ENCODE measurements around the gene GOLPH3L.
"Not testable (repeated sequence)": the region's sequence is repeated elsewhere in the genome, so short reads cannot be mapped to it uniquely, and the experiment has no call there.

GOLPH3L gene

GRCh38 chr1:150628766-150629114 lies 68.2 kb downstream of the GOLPH3L start:
- Mint-ChIP-seq H3K4me1 (peaks cover 18% of the 10 kb centered on the region), H3K36me3 (ENCODE audit: low read depth) (peaks cover 40% of the 10 kb centered on the region), H3K27me3 (ENCODE audit: low read depth) (no peaks in the 10 kb centered on the region), H3K9me3 (no peaks in the 10 kb centered on the region), H3K4me3 (no peak overlapping the region), H3K27ac (no peak overlapping the region)
- no peak for TF ChIP-seq CTCF (IDR thresholded peaks at IDR 0.05; ENCODE audit: unreplicated experiment in 3 of 3)

GRCh38 chr1:150627826-150628410 lies 69.0 kb downstream of the GOLPH3L start:
- H3K4me3 Mint-ChIP-seq: no peak overlapping the region
- H3K27ac Mint-ChIP-seq: no peak overlapping the region
- H3K36me3 Mint-ChIP-seq (ENCODE audit: low read depth): peaks cover 48% of the 10 kb centered on the region

GRCh38 chr1:150626150-150626549 lies 70.8 kb downstream of the GOLPH3L start:
- H3K9me3 Mint-ChIP-seq: no peaks in the 10 kb centered on the region
- peak overlapping the region in 1 of 3 experiments; percentile 30 for H3K27ac Mint-ChIP-seq
- no peak for TF ChIP-seq CTCF (IDR thresholded peaks at IDR 0.05; ENCODE audit: unreplicated experiment in 3 of 3)
- peaks cover 56% of the 10 kb centered on the region for H3K36me3 Mint-ChIP-seq (ENCODE audit: low read depth)
- H3K4me1 Mint-ChIP-seq: peaks cover 7% of the 10 kb centered on the region
- peak overlapping the region in 1 of 3 experiments; percentile 40 for H3K4me3 Mint-ChIP-seq
- no peaks in the 10 kb centered on the region for H3K27me3 Mint-ChIP-seq (ENCODE audit: low read depth)

More at GRCh38 chr1:150627826-150628410, 69.0 kb downstream of the GOLPH3L start:
- peaks cover 17% of the 10 kb centered on the region for H3K4me1 Mint-ChIP-seq
- no peaks in the 10 kb centered on the region for H3K27me3 Mint-ChIP-seq (ENCODE audit: low read depth)
- no peak for TF ChIP-seq CTCF (IDR thresholded peaks at IDR 0.05; ENCODE audit: unreplicated experiment in 3 of 3)
- no peaks in the 10 kb centered on the region for H3K9me3 Mint-ChIP-seq

GRCh38 chr1:150624546-150624945 lies 72.4 kb downstream of the GOLPH3L start:
- H3K4me3 Mint-ChIP-seq; H3K9me3 Mint-ChIP-seq; H3K27ac Mint-ChIP-seq; H3K27me3 Mint-ChIP-seq (ENCODE audit: low read depth): not testable (repeated sequence)
- Mint-ChIP-seq H3K4me1 (peaks cover 13% of the 10 kb centered on the region), H3K36me3 (ENCODE audit: low read depth) (peaks cover 70% of the 10 kb centered on the region)

- not testable (repeated sequence) for H3K4me3 Mint-ChIP-seq; H3K9me3 Mint-ChIP-seq; H3K27me3 Mint-ChIP-seq (ENCODE audit: low read depth); H3K27ac Mint-ChIP-seq
- peaks cover 74% of the 10 kb centered on the region for H3K36me3 Mint-ChIP-seq (ENCODE audit: low read depth)
- peaks cover 17% of the 10 kb centered on the region for H3K4me1 Mint-ChIP-seq
Observed at GRCh38 chr1:150624134-150624533, 72.8 kb downstream of the GOLPH3L start.

GRCh38 chr1:150622303-150622975 lies 74.5 kb downstream of the GOLPH3L start:
- Mint-ChIP-seq H3K4me1 (peaks cover 13% of the 10 kb centered on the region), H3K27me3 (ENCODE audit: low read depth) (no peaks in the 10 kb centered on the region), H3K27ac (peak overlapping the region in 2 of 3 experiments; percentile 25 to 35), H3K9me3 (no peaks in the 10 kb centered on the region), H3K36me3 (ENCODE audit: low read depth) (peaks cover 71% of the 10 kb centered on the region), H3K4me3 (no peak overlapping the region)
- TF ChIP-seq CTCF (IDR thresholded peaks at IDR 0.05; ENCODE audit: unreplicated experiment in 3 of 3): no peak
